BJ (cell line): ENCODE data around the gene APEX1. TPM values are rescaled to one million over a fixed set of nuclear protein-coding genes. Genes with fewer than 3 reads are reported as not detected.

Experiments used
- CTCF ChIA-PET: fragments of 350-600 bp; formaldehyde crosslinking; extraction: SDS; loops from one replicate; lab custom pipeline; 2021; ENCODE audit warnings: antibody characterized with exemption, inconsistent platforms; lab: Yijun Ruan, JAX
- POLR2A ChIA-PET: fragments of 300-600 bp; sonication (Branson Sonifier 250); formaldehyde crosslinking; extraction: SDS; loops from one replicate; lab custom pipeline; 2021; ENCODE audit warnings: antibody characterized with exemption; lab: Charles Lee
- DNase-seq: peaks from one replicate; pipeline ENCODE4 v3.0.0-alpha.2; 2011; ENCODE audit warnings: low read depth
- H3K27me3 ChIP-seq: 2 replicates; pipeline ENCODE4 v1.6.0; 2011; ENCODE audit warnings: low read length; ENCODE audit not compliant: control insufficient read depth, insufficient read depth
- H3K36me3 ChIP-seq: 2 replicates; pipeline ENCODE4 v1.5.1; 2011; ENCODE audit warnings: low read length; ENCODE audit not compliant: control insufficient read depth, insufficient read depth
- H3K4me3 ChIP-seq: 2 replicates; pipeline ENCODE4 v1.5.1; 2011; ENCODE audit warnings: low read depth, mild to moderate bottlenecking, control low read depth, low read length
- CTCF ChIP-seq: IDR thresholded peaks from 2 replicates; pipeline ENCODE4 v1.5.1; 2011; ENCODE audit warnings: low read depth, mild to moderate bottlenecking, control low read depth, inconsistent platforms, low read length, moderate library complexity; ENCODE audit not compliant: insufficient read depth
- polyA plus RNA-seq: library from polyadenylated mRNA; depleted of rRNA; stranded (reverse); fragments of >200 nt; gene quantifications from 2 replicates; pipeline ENCODE4 v1.2.3, GENCODE V29; 2011

APEX1 gene
- polyA plus RNA-seq, 1 experiment = 219 TPM

- no peak for TF ChIP-seq CTCF
- DNase-seq = no peak
- Histone ChIP-seq H3K27me3 (no peaks in the 10 kb centered on the region), H3K4me3 (no peak overlapping the region), H3K36me3 (no peaks in the 10 kb centered on the region)
- POLR2A ChIA-PET = no interaction called here
- CTCF ChIA-PET = interaction anchor here (1.0 to 3.0 kb wide), 3 partner anchors 12 to 14 kb away, joined by 4 to 11 read pairs (median 4); no protein-coding TSS in a partner anchor
These were observed 27.0 kb upstream of the APEX1 start for GRCh38 chr14:20428010-20428365.

- CTCF ChIA-PET = interaction anchor here (1.0 to 3.0 kb wide), 3 partner anchors 12 to 15 kb away, joined by 4 to 11 read pairs (median 4); no protein-coding TSS in a partner anchor
- DNase-seq = no peak
- Histone ChIP-seq H3K27me3 (no peaks in the 10 kb centered on the region), H3K36me3 (no peaks in the 10 kb centered on the region), H3K4me3 (no peak overlapping the region)
- POLR2A ChIA-PET = no interaction called here
- no peak for TF ChIP-seq CTCF
These were observed 26.2 kb upstream of the APEX1 start for GRCh38 chr14:20428802-20429201.

- no peak for DNase-seq
- no peak for TF ChIP-seq CTCF
- H3K27me3 ChIP-seq = no peaks in the 10 kb centered on the region
- CTCF ChIA-PET = interaction anchor here (1.0 to 3.0 kb wide), 2 partner anchors 14 to 16 kb away, joined by 4 to 11 read pairs; no protein-coding TSS in a partner anchor
- H3K4me3 ChIP-seq = no peak overlapping the region
- POLR2A ChIA-PET = no interaction called here
- no peaks in the 10 kb centered on the region for H3K36me3 ChIP-seq
These were observed 25.0 kb upstream of the APEX1 start for GRCh38 chr14:20429801-20430669.

- CTCF ChIA-PET = interaction anchor here (1.4 to 4.5 kb wide), 2 partner anchors 12 to 20 kb away, joined by 4 to 17 read pairs; partner anchors contain the start of gene TEP1
- POLR2A ChIA-PET = no interaction called here
- no peak for TF ChIP-seq CTCF
- DNase-seq = no peak
- Histone ChIP-seq H3K27me3 (no peaks in the 10 kb centered on the region), H3K36me3 (no peaks in the 10 kb centered on the region), H3K4me3 (no peak overlapping the region)
These were observed 20.1 kb upstream of the APEX1 start for GRCh38 chr14:20434701-20435581.
